Nucleus accumbens (tissue), 56 donors: ENCODE measurements around the gene DCAF5.

Source experiments
- DNase-seq, 56 donors: peaks; one replicate each; lab custom pipeline; 2025; lab: John Stamatoyannopoulos, UW

Gene DCAF5

GRCh38 chr14:69107407-69108003, 45.4 kb downstream of the DCAF5 start:
- DNase-seq, result peak in 5 of 56 donors; percentile 0 to 18 (median 4)

GRCh38 chr14:69106451-69106850, 46.5 kb downstream of the DCAF5 start:
- no peak for DNase-seq

GRCh38 chr14:69105326-69105725, 47.6 kb downstream of the DCAF5 start:
- DNase-seq, result no peak

- no peak for DNase-seq
Measured at GRCh38 chr14:69101331-69101826, 51.5 kb downstream of the DCAF5 start.

- DNase-seq, result no peak
Measured at GRCh38 chr14:69097974-69098373, 54.9 kb downstream of the DCAF5 start.

GRCh38 chr14:69096781-69097475, 56.0 kb downstream of the DCAF5 start:
- peak in 12 of 56 donors; percentile 3 to 39 (median 8) for DNase-seq

GRCh38 chr14:69096246-69096645, 56.7 kb downstream of the DCAF5 start:
- DNase-seq, result no peak

GRCh38 chr14:69094481-69094880, 58.4 kb downstream of the DCAF5 start:
- no peak for DNase-seq

- peak in 39 of 56 donors; percentile 2 to 67 (median 34) for DNase-seq
Measured at GRCh38 chr14:69093631-69094421, 59.1 kb downstream of the DCAF5 start.

GRCh38 chr14:69092840-69093422, 60.0 kb downstream of the DCAF5 start:
- DNase-seq, result no peak

GRCh38 chr14:69091695-69092094, 61.2 kb downstream of the DCAF5 start:
- no peak for DNase-seq

- no peak for DNase-seq
Measured at GRCh38 chr14:69091006-69091405, 61.9 kb downstream of the DCAF5 start.

GRCh38 chr14:69090187-69090789, 62.6 kb downstream of the DCAF5 start:
- peak in 7 of 56 donors; percentile 2 to 29 (median 12) for DNase-seq

- DNase-seq, result no peak
Measured at GRCh38 chr14:69089046-69089445, 63.9 kb downstream of the DCAF5 start.

GRCh38 chr14:69088586-69088985, 64.3 kb downstream of the DCAF5 start:
- no peak for DNase-seq

- DNase-seq, result no peak
Measured at GRCh38 chr14:69087061-69087461, 65.9 kb downstream of the DCAF5 start.

- DNase-seq, result no peak
Measured at GRCh38 chr14:69086537-69086936, 66.4 kb downstream of the DCAF5 start.

- no peak for DNase-seq
Measured at GRCh38 chr14:69084023-69084422, 68.9 kb downstream of the DCAF5 start.

GRCh38 chr14:69083181-69083580, 69.7 kb downstream of the DCAF5 start:
- DNase-seq, result no peak

GRCh38 chr14:69081271-69081670, 71.6 kb downstream of the DCAF5 start:
- no peak for DNase-seq
